Activated naive CD4-positive, alpha-beta T cell treated with anti-CD3 and anti-CD28 coated beads, Interleukin-2, amount 50 U/mL, for 72 hours (primary cell): ENCODE results near the gene HBS1L. TPM values are rescaled to one million over a fixed set of nuclear protein-coding genes. Genes with fewer than 3 reads are reported as not detected.

Source experiments
- ATAC-seq, 2 donors: fragments of 150-1000 bp; cut with Tn5 transposase; 2 replicates each; pipeline ENCODE4 v1.10.0; 2021; ENCODE audit warnings: mild to moderate bottlenecking in 2 of 2, moderate library complexity in 2 of 2
- DNase-seq, 2 donors: peaks; one replicate each; pipeline ENCODE4 v3.0.0; 2021 to 2022; ENCODE audit warnings: low spot score in 2 of 2
- H3K27ac Mint-ChIP-seq, 2 donors: one replicate each; pipeline ENCODE4 v1.8.0; 2022; ENCODE audit warnings: mild to moderate bottlenecking in 2 of 2, mixed read lengths in 2 of 2
- H3K36me3 Mint-ChIP-seq, 2 donors: one replicate each; pipeline ENCODE4 v1.8.0; 2022; ENCODE audit warnings: mixed read lengths in 2 of 2
- H3K9me3 Mint-ChIP-seq, 2 donors: one replicate each; pipeline ENCODE4 v1.8.0; 2022; ENCODE audit warnings: mixed read lengths in 2 of 2
- total RNA-seq, 2 donors: library from RNA; stranded (reverse); gene quantifications; one replicate each; pipeline ENCODE4 v1.2.3, GENCODE V29; 2022

Gene HBS1L
- total RNA-seq, 2 donors from 2014 or later: 147 to 234 TPM

GRCh38 chr6:134930463-134930862 lies 124.2 kb downstream of the HBS1L start:
- DNase-seq (no peak), ATAC-seq (no peak)
- no peaks in the 10 kb centered on the region for H3K9me3 Mint-ChIP-seq
- no peaks in the 10 kb centered on the region for H3K36me3 Mint-ChIP-seq
- no peak overlapping the region for H3K27ac Mint-ChIP-seq

DNA sequence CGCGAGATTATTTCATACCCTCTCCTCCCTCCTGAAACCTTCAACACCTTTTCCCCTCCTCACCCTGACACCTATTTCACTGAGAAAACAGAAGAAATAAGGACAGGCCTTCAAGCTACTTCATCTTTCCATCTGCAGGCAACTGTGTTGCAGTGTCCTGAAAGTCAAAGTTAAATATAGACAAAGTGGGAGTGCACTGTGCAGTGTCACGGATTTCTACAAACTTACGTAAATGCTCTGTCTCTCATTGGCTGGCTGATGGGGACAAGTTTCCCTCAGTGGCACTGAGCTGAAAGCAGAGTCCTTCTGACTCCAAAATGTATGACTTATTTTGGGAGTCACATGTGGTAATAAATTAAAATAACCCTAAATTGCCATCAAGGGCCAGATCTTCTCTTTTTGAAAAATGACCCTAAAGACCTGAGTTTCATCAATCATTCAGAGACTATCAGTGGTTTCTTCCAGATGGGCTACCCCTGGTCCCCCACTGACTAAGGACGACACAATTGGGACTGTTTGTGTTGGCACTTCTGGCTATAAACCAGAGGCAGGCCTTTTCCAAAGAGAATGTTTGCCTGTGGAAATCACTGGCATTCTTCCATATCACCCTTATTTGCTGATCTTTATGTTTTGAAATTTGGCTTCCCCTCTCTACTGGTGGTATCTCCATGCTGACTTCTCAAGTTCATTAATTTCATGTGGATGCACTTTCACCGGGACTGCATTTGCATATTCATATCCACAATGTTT lies 126.3 kb downstream of the HBS1L start:
- ATAC-seq (no peak), DNase-seq (no peak)
- no peaks in the 10 kb centered on the region for H3K36me3 Mint-ChIP-seq
- peak overlapping the region in 1 of 2 donors; percentile 43 for H3K27ac Mint-ChIP-seq
- H3K9me3 Mint-ChIP-seq: no peaks in the 10 kb centered on the region

DNA sequence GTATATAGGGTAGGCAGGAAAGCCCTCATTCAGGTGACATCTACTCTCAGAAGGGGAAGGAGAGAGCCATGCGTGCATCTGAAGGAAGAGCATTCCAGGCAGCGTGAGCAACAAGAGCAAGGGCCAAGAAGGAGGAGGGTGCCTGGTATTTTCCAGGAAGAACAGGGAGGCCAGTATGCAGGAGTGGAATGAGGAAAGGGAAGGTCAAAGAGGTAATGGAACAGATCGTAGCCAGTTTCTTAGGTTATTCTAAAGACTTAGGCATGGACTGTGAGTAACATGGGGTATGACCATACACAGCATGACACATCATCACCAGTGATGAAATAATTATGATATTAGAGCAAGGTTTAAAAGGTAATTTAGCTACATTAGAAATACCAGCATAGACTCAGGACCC lies 128.8 kb downstream of the HBS1L start:
- ATAC-seq (no peak), DNase-seq (no peak)
- Mint-ChIP-seq H3K27ac (no peak overlapping the region), H3K36me3 (no peaks in the 10 kb centered on the region), H3K9me3 (no peaks in the 10 kb centered on the region)

- no peaks in the 10 kb centered on the region for H3K9me3 Mint-ChIP-seq
- ATAC-seq: no peak
- H3K27ac Mint-ChIP-seq: no peak overlapping the region
- no peaks in the 10 kb centered on the region for H3K36me3 Mint-ChIP-seq
- DNase-seq: no peak
Observed at GRCh38 chr6:134921721-134922261, 132.8 kb downstream of the HBS1L start.

DNA sequence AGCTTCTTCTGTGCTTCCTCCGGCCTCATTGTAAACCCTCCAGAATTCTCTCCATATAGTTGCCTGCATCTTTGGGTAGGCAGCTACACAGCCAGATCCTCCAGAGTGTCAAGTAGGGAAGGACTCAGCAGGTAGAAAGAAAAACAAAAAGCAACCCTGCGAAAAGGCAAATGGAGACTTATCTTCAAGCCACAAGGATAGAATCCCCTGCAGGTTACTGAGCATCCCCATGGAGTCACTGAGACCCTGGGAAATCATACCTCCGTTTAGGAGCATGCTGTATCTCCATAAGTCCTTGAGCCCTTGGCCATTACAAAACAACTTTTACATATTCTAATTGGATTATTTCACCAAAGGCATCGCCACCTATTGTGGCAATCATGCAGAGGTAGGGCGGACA lies 133.3 kb downstream of the HBS1L start:
- DNase-seq (no peak), ATAC-seq (no peak)
- no peaks in the 10 kb centered on the region for H3K9me3 Mint-ChIP-seq
- H3K36me3 Mint-ChIP-seq: no peaks in the 10 kb centered on the region
- no peak overlapping the region for H3K27ac Mint-ChIP-seq

DNA sequence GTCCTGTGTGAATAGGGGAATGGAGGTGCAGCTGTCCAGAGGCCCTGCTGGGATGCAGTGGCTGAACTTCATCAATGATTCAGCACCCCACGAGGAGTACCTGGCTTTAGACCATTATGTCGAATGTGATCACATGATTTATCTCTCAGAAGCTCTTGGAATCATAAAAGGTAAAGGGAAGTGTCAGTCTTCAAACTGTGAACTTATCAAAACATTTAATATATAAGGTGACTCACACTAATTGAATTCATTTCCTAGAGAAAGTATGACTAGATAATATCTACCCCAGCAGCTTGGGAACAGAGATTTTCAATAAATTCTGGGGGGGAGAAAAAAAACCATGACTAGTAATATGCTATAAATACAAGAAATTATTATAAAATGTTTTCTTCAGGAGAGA lies 134.2 kb downstream of the HBS1L start:
- ATAC-seq: no peak
- Mint-ChIP-seq H3K9me3 (no peaks in the 10 kb centered on the region), H3K27ac (no peak overlapping the region), H3K36me3 (no peaks in the 10 kb centered on the region)
- no peak for DNase-seq

GRCh38 chr6:134918418-134918961 lies 136.1 kb downstream of the HBS1L start:
- DNase-seq: no peak

DNA sequence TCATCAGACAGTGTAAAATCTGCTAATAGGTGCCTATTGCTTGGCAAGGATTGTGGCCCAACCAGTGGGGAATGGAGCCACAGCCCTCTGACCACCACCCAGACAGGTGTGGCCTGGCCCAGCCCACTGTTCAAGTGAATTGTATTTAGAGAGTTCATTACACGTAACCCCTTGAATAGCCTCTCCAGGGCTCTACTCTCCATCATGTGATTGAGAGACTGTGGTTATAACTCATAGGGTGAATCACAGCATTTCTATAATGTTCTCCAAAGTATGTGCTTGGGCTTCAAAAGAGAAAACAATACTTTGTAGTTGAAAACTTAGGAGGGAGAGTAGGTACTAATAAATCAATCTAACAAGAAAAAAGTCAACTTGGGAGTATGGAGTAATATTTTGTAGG lies 143.1 kb downstream of the HBS1L start:
- no peaks in the 10 kb centered on the region for H3K9me3 Mint-ChIP-seq

More at GRCh38 chr6:134918418-134918961, 136.1 kb downstream of the HBS1L start:
- Mint-ChIP-seq H3K36me3 (no peaks in the 10 kb centered on the region), H3K27ac (no peak overlapping the region), H3K9me3 (no peaks in the 10 kb centered on the region)
- no peak for ATAC-seq

GRCh38 chr6:134910593-134910935 lies 144.1 kb downstream of the HBS1L start:
- Mint-ChIP-seq H3K27ac (no peak overlapping the region), H3K9me3 (no peaks in the 10 kb centered on the region), H3K36me3 (no peaks in the 10 kb centered on the region)
- ATAC-seq (no peak), DNase-seq (no peak)

More for the DNA sequence above, 143.1 kb downstream of the HBS1L start:
- DNase-seq (no peak), ATAC-seq (peak in 1 of 2 donors; percentile 60)
- Mint-ChIP-seq H3K36me3 (no peaks in the 10 kb centered on the region), H3K27ac (no peak overlapping the region)

Other genes with a start within 250 kb of the HBS1L start
- 1 to 10 TPM in 1 of 2 donors, under 1 TPM in 1; 0.36 to 3.5 TPM for gene ALDH8A1, start 104.7 kb downstream of the HBS1L start, total RNA-seq
- 10 to 100 TPM; 23.8 to 54.9 TPM for gene MYB, start 126.5 kb upstream of the HBS1L start, total RNA-seq